Raji (cell line): ENCODE measurements around the gene SAFB2.

ENCODE experiments used
- POLR2A ChIP-seq: IDR thresholded peaks from 2 replicates; pipeline ENCODE4 v1.6.1; 2011; ENCODE audit warnings: low read depth, low read length, control low read depth; ENCODE audit not compliant: insufficient read depth

The SAFB2 gene

DNA sequence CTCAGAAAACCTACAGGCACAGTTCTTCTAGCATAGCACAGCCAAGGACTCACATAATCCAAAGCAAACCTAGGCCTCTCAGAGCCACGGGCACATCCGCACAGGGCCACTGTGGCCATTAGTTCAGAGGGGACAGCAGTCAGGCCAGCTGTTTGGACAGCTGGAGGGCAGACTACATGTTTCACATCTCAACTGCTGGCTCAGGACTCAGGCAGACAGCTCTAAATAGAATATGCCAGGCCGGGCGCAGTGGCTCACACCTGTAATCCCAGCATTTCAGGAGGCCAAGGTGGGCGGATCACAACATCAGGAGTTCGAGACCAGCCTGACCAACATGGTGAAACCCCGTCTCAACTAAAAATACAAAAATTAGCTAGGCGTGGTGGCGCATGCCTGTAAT lies 26.8 kb downstream of the SAFB2 start:
- TF ChIP-seq POLR2A: no peak

GRCh38 chr19:5595129-5595528 lies 27.4 kb downstream of the SAFB2 start:
- TF ChIP-seq POLR2A: no peak

DNA sequence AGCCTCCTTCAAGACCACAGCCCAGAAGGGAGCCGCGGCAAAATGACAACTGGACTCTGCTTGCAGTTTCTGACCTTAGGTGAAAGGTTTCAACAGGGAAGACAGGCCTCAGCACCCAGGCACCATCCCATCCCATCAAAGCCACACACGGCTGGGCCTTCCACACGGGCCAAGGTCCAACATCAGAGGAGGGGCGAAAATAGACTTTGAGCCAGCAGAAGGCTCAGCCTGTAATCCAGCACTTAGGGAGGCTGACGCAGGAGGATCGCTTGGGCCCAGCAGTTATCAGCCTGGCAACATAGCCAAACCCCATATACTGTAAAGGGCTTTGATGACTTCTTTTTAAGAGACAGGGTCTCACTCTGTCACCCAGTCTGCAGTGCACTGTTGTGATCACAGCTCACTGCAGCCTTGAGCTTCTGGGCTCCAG lies 28.0 kb downstream of the SAFB2 start:
- TF ChIP-seq POLR2A: no peak

DNA sequence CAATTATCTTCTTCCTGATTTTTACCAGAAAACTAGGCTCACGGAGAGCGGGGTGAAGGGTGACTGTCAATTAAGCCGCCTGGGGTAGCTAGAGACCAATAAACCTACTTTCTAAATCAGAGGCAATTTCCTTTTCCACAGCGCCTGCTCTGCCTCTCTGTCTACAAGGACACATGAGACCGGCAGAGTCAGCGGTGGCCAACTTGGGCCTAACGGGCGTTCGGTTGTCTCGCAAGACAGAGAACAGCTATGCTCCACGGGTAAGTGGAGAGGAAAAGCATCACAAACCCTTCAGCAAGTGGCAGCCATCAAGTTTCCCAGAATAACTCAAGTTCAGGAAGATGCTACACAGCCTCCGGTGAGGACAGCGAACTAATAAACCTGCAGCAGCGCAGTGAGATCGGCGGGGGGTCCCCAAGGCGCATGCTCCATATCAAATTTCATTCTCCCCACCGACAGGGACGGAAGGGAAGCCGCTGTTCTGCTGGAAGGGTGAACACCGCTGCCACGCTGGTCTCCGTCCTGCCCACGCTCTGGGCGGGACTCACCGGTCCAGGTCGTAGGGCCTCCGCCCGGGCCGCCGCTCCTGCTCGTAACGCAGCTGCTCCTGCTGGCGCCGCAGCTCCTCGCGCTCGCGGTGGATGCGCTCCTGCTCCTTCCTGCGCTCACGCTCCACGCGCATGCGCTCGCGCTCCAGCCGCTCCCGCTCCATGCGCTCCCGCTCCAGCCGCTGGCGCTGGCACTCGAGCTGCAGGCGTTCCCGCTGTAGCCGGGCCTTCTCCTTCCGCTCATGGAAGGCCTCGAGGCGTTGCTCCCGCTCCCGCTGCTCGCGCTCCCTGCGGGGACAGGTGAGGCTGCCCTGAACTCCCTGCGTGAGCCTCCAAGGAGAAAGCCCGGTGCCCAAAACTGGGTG lies 29.0 kb downstream of the SAFB2 start:
- TF ChIP-seq POLR2A: no peak

- TF ChIP-seq POLR2A: no peak
Measured at GRCh38 chr19:5592531-5593342, 29.8 kb downstream of the SAFB2 start.

GRCh38 chr19:5591476-5591875 lies 31.1 kb downstream of the SAFB2 start:
- TF ChIP-seq POLR2A: no peak

- TF ChIP-seq POLR2A: no peak
Measured at GRCh38 chr19:5590865-5591154, 31.8 kb downstream of the SAFB2 start.

GRCh38 chr19:5590151-5590864 lies 32.3 kb downstream of the SAFB2 start:
- no peak for TF ChIP-seq POLR2A

DNA sequence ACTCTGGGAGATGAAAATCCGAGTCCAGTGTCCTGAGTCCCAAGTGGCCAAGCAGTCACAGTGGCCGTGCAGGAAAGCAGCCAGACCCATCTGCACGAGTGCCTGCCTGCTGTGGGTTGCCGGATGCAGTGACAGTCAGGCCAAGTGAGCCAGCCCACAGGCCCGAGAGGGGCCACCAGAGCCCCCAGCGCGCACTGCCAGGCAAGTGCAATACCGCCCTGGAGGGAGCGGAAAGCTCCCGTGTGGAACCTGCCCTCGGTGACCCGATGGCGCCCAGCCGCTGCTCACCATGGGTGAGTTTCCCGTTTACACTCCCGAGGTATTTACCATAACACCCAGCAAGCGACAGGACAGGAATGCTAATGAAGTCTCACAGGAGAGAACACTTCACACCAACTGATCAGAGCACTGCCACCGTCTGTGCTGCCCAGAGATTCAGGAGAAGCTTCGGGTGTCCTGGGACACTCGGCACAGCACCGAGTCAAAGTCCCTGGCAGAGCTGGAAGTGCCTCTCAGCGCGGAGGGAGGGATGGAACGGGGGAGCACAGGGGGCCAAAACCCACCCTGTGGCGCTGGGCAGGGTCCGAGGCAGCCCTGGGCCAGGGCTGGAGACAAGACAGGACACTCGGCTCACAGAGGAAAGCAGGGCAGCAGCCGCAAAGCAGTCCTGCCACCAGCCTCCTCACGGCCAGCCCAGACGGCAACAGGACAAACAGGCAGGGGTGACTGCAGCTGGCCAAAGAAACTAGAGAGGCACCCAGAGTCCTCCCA lies 33.5 kb downstream of the SAFB2 start:
- TF ChIP-seq POLR2A: no peak

DNA sequence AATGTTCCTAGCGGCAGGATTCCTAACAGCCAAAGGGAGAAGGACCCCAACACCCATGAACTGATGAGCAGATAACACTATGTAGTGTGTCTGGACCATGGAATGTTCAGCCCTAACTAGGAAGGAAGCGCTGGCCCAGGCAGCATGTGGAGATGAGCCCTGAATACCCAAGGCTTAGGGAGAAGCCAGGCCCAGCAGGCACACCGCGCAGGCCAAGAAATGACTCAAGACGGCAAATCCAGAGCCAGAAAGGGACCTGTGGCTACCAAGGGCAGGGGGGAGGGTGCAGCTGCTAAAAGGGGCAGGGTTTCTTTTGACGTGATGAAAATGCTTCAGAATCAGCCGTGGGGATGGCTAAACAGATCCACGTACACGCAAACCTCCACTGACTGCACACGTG lies 34.1 kb downstream of the SAFB2 start:
- TF ChIP-seq POLR2A: no peak

DNA sequence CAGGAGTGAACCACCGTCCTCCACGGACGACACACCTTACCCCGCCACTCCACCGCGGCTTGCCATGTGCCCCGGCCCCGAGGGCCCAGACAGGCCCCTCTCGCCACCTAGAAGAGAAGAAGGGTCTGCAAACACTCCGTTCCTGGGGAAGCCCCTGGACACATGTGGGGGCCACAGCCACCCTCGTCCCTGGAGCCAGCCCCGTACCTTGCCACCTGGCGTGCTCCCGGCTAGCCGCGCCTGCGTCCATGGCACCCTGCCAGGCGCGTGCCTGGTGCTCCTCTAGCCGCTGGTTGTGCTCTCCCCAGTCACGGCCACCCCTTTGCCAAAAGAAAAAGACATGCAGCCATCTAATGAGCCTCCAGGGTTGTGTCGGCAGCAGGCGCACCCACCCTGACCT lies 34.9 kb downstream of the SAFB2 start:
- no peak for TF ChIP-seq POLR2A

GRCh38 chr19:5587071-5587455 lies 35.5 kb downstream of the SAFB2 start:
- TF ChIP-seq POLR2A: no peak

GRCh38 chr19:5586300-5587070 lies 36.1 kb downstream of the SAFB2 start:
- no peak for TF ChIP-seq POLR2A
